Testis (tissue), 2 donors: ENCODE measurements around the gene FASTKD3.

Experiments used
- POLR2A ChIP-seq: fragments of 450-650 bp; IDR thresholded peaks from one replicate; pipeline ENCODE4 v1.6.1; 2017; ENCODE audit warnings: antibody characterized with exemption, mild to moderate bottlenecking, moderate library complexity
- TF ChIP-seq, protein P1 (sequence below), 3 experiments: fragments of 450-650 bp in 2 of 3; fragments of 200-600 bp in 1 of 3; sonication (generic) in 1 of 3; IDR thresholded peaks; one replicate each; pipeline ENCODE4 v1.5.1; 2016 to 2019; ENCODE audit warnings: antibody characterized with exemption in 3 of 3, mild to moderate bottlenecking in 2 of 3, moderate library complexity in 1 of 3

- TF ChIP-seq POLR2A: no peak
- TF ChIP-seq, protein P1, sequence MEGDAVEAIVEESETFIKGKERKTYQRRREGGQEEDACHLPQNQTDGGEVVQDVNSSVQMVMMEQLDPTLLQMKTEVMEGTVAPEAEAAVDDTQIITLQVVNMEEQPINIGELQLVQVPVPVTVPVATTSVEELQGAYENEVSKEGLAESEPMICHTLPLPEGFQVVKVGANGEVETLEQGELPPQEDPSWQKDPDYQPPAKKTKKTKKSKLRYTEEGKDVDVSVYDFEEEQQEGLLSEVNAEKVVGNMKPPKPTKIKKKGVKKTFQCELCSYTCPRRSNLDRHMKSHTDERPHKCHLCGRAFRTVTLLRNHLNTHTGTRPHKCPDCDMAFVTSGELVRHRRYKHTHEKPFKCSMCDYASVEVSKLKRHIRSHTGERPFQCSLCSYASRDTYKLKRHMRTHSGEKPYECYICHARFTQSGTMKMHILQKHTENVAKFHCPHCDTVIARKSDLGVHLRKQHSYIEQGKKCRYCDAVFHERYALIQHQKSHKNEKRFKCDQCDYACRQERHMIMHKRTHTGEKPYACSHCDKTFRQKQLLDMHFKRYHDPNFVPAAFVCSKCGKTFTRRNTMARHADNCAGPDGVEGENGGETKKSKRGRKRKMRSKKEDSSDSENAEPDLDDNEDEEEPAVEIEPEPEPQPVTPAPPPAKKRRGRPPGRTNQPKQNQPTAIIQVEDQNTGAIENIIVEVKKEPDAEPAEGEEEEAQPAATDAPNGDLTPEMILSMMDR (IDR thresholded peaks at IDR 0.05): no peak
Observed at GRCh38 chr5:7904170-7904569, 35.3 kb upstream of the FASTKD3 start.
